ENCODE measurements around the gene CEP164. TPM values are rescaled to one million over a fixed set of nuclear protein-coding genes. Genes with fewer than 3 reads are reported as not detected.

CEP164 gene
- total RNA-seq, 1 donor from 2014 or later: 36.1 TPM

DNA sequence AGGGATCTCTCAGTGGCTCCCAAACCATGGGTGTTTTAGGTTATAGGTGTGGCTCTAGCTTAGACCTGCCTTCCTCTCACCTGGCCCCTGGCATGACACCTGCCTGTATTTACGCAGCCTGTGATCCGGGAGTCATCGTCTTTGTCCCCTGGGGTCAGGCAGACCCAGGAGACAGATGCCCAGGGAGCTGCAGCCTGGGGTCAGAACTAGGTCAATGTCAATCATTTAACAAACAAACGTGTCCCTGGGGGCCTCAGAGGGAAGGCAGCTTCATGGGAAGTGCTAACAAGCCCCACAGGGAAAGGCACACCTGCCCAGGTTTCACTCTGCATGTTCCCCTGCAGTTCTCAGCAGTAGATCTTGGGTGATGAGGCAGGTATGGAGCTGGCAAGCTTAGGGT, 24.6 kb upstream of the CEP164 start:
- Histone ChIP-seq H3K36me3 (ENCODE audit: insufficient read depth, low read length) (no peaks in the 10 kb centered on the region), H4K20me1 (ENCODE audit: insufficient read depth, low read length) (peaks cover 42% of the 10 kb centered on the region), H3K9ac (ENCODE audit: low read length) (no peak overlapping the region), H3K27me3 (ENCODE audit: insufficient read depth, low read length) (no peaks in the 10 kb centered on the region), H3K27ac (ENCODE audit: low read depth, low read length) (no peak overlapping the region), H3K9me3 (ENCODE audit: insufficient read depth, low read depth, low read length) (no peaks in the 10 kb centered on the region), H3K79me2 (ENCODE audit: insufficient read depth, low read length) (no peaks in the 10 kb centered on the region), H3K4me3 (ENCODE audit: insufficient read depth, low read depth, low read length) (no peak overlapping the region), H2AFZ (ENCODE audit: low read depth, low read length) (no peak overlapping the region), H3K4me2 (ENCODE audit: low read length) (no peak overlapping the region), H3K4me1 (ENCODE audit: insufficient read depth, low read length) (peaks cover 15% of the 10 kb centered on the region)
- DNase-seq (ENCODE audit: low read depth): no peak
- peaks cover 18% of the 10 kb centered on the region for H3K4me1 Mint-ChIP-seq (ENCODE audit: low read depth, unreplicated experiment)
- no peak overlapping the region for H3K27ac Mint-ChIP-seq (ENCODE audit: unreplicated experiment)
- no peak for FAIRE-seq
- peaks cover 10% of the 10 kb centered on the region for H3K36me3 Mint-ChIP-seq (ENCODE audit: low read depth, unreplicated experiment)
- no peaks in the 10 kb centered on the region for H3K9me3 Mint-ChIP-seq (ENCODE audit: unreplicated experiment)
- no peaks in the 10 kb centered on the region for H3K27me3 Mint-ChIP-seq (ENCODE audit: low read depth, unreplicated experiment)
- no peak overlapping the region for H3K4me3 Mint-ChIP-seq (ENCODE audit: unreplicated experiment)
- TF ChIP-seq EZH2 (IDR thresholded peaks at IDR 0.05; ENCODE audit: insufficient read depth, low read length): no peak
- TF ChIP-seq, protein P1, sequence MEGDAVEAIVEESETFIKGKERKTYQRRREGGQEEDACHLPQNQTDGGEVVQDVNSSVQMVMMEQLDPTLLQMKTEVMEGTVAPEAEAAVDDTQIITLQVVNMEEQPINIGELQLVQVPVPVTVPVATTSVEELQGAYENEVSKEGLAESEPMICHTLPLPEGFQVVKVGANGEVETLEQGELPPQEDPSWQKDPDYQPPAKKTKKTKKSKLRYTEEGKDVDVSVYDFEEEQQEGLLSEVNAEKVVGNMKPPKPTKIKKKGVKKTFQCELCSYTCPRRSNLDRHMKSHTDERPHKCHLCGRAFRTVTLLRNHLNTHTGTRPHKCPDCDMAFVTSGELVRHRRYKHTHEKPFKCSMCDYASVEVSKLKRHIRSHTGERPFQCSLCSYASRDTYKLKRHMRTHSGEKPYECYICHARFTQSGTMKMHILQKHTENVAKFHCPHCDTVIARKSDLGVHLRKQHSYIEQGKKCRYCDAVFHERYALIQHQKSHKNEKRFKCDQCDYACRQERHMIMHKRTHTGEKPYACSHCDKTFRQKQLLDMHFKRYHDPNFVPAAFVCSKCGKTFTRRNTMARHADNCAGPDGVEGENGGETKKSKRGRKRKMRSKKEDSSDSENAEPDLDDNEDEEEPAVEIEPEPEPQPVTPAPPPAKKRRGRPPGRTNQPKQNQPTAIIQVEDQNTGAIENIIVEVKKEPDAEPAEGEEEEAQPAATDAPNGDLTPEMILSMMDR (IDR thresholded peaks at IDR 0.05; ENCODE audit: insufficient read depth, low read depth, low read length): no peak

DNA sequence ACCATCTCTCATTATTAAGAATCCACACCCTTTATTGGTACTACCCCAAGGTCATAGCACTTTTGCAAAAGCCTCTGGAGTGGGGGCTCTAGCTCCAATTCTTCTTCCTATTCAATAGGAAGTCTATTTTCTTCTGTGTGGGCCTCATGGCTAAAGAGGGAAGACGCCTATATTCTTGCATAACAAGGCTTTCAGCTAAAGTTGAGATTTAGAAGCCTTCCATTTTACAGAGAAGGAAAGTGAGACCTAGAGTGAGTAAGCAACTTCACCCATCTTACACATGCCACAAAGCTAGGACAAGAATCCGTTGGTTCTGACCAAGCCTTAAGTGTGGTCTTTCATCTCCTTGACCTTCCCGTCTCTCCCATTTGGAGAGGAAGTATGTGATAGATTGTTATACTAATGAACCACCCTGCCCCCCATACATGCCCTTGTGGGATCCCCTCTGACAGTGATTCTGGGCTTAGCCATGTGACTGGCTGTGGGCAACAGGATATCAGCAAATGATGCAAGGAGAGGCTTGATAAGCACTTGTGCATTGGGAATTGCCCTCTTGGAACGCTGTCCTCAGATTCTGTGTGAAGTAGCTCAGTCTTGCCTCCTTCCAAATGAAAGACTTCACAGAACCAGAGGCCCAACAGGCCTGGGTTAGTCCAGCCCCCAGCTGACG, 23.9 kb upstream of the CEP164 start:
- no peaks in the 10 kb centered on the region for H3K27me3 ChIP-seq (ENCODE audit: insufficient read depth, low read length)
- no peaks in the 10 kb centered on the region for H3K36me3 ChIP-seq (ENCODE audit: insufficient read depth, low read length)
- no peak overlapping the region for H3K4me2 ChIP-seq (ENCODE audit: low read length)
- no peak overlapping the region for H3K4me3 ChIP-seq (ENCODE audit: insufficient read depth, low read depth, low read length)
- H3K27ac ChIP-seq (ENCODE audit: low read depth, low read length): no peak overlapping the region
- H3K27ac Mint-ChIP-seq (ENCODE audit: unreplicated experiment): no peak overlapping the region
- no peak for FAIRE-seq
- H3K4me1 ChIP-seq (ENCODE audit: insufficient read depth, low read length): peaks cover 15% of the 10 kb centered on the region
- no peak for TF ChIP-seq EZH2 (IDR thresholded peaks at IDR 0.05; ENCODE audit: insufficient read depth, low read length)
- TF ChIP-seq, protein P1 (IDR thresholded peaks at IDR 0.05; ENCODE audit: insufficient read depth, low read depth, low read length): no peak
- no peak for DNase-seq (ENCODE audit: low read depth)
- no peaks in the 10 kb centered on the region for H3K9me3 Mint-ChIP-seq (ENCODE audit: unreplicated experiment)
- H4K20me1 ChIP-seq (ENCODE audit: insufficient read depth, low read length): peaks cover 39% of the 10 kb centered on the region
- no peaks in the 10 kb centered on the region for H3K79me2 ChIP-seq (ENCODE audit: insufficient read depth, low read length)
- peaks cover 10% of the 10 kb centered on the region for H3K36me3 Mint-ChIP-seq (ENCODE audit: low read depth, unreplicated experiment)
- no peaks in the 10 kb centered on the region for H3K9me3 ChIP-seq (ENCODE audit: insufficient read depth, low read depth, low read length)
- no peak overlapping the region for H3K4me3 Mint-ChIP-seq (ENCODE audit: unreplicated experiment)
- no peaks in the 10 kb centered on the region for H3K27me3 Mint-ChIP-seq (ENCODE audit: low read depth, unreplicated experiment)
- no peak overlapping the region for H3K9ac ChIP-seq (ENCODE audit: low read length)
- peaks cover 18% of the 10 kb centered on the region for H3K4me1 Mint-ChIP-seq (ENCODE audit: low read depth, unreplicated experiment)
- no peak overlapping the region for H2AFZ ChIP-seq (ENCODE audit: low read depth, low read length)

DNA sequence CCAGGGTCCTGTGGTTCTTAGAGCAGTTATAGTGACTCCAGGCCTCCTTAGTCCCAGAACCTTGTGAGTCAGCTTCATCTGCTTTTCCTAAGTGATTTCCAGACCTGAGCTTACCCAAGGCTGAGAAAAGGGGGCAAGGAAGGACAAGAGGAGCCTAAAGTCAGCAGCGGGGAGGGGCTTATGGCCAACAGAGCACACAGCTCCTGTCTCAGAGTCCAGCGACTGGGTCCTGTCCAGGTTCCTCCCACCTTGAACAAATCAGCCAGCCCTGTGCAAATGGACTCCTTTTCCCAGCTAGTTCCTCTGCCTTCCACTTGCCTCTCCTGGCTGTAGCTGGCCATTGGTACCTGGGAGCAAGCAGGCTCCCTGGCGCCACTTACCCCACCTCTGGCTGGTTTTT, 22.5 kb upstream of the CEP164 start:
- Histone ChIP-seq H3K27ac (ENCODE audit: low read depth, low read length) (no peak overlapping the region), H3K79me2 (ENCODE audit: insufficient read depth, low read length) (no peaks in the 10 kb centered on the region), H3K36me3 (ENCODE audit: insufficient read depth, low read length) (no peaks in the 10 kb centered on the region), H3K4me1 (ENCODE audit: insufficient read depth, low read length) (peaks cover 9% of the 10 kb centered on the region), H4K20me1 (ENCODE audit: insufficient read depth, low read length) (peaks cover 27% of the 10 kb centered on the region), H2AFZ (ENCODE audit: low read depth, low read length) (no peak overlapping the region), H3K9ac (ENCODE audit: low read length) (no peak overlapping the region), H3K9me3 (ENCODE audit: insufficient read depth, low read depth, low read length) (no peaks in the 10 kb centered on the region), H3K27me3 (ENCODE audit: insufficient read depth, low read length) (no peaks in the 10 kb centered on the region), H3K4me2 (ENCODE audit: low read length) (no peak overlapping the region), H3K4me3 (ENCODE audit: insufficient read depth, low read depth, low read length) (no peak overlapping the region)
- Mint-ChIP-seq H3K27me3 (ENCODE audit: low read depth, unreplicated experiment) (no peaks in the 10 kb centered on the region), H3K4me3 (ENCODE audit: unreplicated experiment) (no peak overlapping the region), H3K9me3 (ENCODE audit: unreplicated experiment) (no peaks in the 10 kb centered on the region), H3K4me1 (ENCODE audit: low read depth, unreplicated experiment) (peaks cover 7% of the 10 kb centered on the region), H3K36me3 (ENCODE audit: low read depth, unreplicated experiment) (peaks cover 4% of the 10 kb centered on the region), H3K27ac (ENCODE audit: unreplicated experiment) (no peak overlapping the region)
- DNase-seq (ENCODE audit: low read depth) (no peak), FAIRE-seq (no peak)
- no peak for TF ChIP-seq EZH2 (IDR thresholded peaks at IDR 0.05; ENCODE audit: insufficient read depth, low read length)
- TF ChIP-seq, protein P1 (IDR thresholded peaks at IDR 0.05; ENCODE audit: insufficient read depth, low read depth, low read length): no peak

All from astrocyte (in vitro differentiated cells and primary cell).